ENCODE data around the gene CFAP77.

CFAP77 gene

GRCh38 chr9:132485393-132485792 is 75.4 kb downstream of the CFAP77 start:
- no peaks in the 10 kb centered on the region for H3K36me3 ChIP-seq (ENCODE audit: control insufficient read depth in 1 of 2, insufficient read depth in 2 of 2, low read length in 2 of 2)
- H3K4me3 ChIP-seq (ENCODE audit: low read depth in 1 of 2, low read length in 2 of 2): no peak overlapping the region
- H3K27ac ChIP-seq (ENCODE audit: low read depth, low read length): no peak overlapping the region
- peaks cover 15 to 34% of the 10 kb centered on the region in 2 donors for H3K27me3 ChIP-seq (ENCODE audit: control insufficient read depth in 1 of 2, insufficient read depth in 2 of 2, low read length in 2 of 2)
- H3K9ac ChIP-seq (ENCODE audit: low read depth in 1 of 2, low read length in 2 of 2): no peak overlapping the region
- no peaks in the 10 kb centered on the region for H3K9me3 ChIP-seq (ENCODE audit: control insufficient read depth in 1 of 2, low read length in 2 of 2)
- no peaks in the 10 kb centered on the region for H3K4me1 ChIP-seq (ENCODE audit: control insufficient read depth in 1 of 2, insufficient read depth in 2 of 2, low read length in 2 of 2)

- peaks cover 15 to 36% of the 10 kb centered on the region in 2 donors for H3K27me3 ChIP-seq (ENCODE audit: control insufficient read depth in 1 of 2, insufficient read depth in 2 of 2, low read length in 2 of 2)
- H3K4me3 ChIP-seq (ENCODE audit: low read depth in 1 of 2, low read length in 2 of 2): no peak overlapping the region
Measured at GRCh38 chr9:132486706-132487350, 76.8 kb downstream of the CFAP77 start.

GRCh38 chr9:132487351-132487791 is 77.4 kb downstream of the CFAP77 start:
- no peaks in the 10 kb centered on the region for H3K36me3 ChIP-seq (ENCODE audit: control insufficient read depth in 1 of 2, insufficient read depth in 2 of 2, low read length in 2 of 2)
- no peak overlapping the region for H3K9ac ChIP-seq (ENCODE audit: low read depth in 1 of 2, low read length in 2 of 2)
- no peak overlapping the region for H3K4me3 ChIP-seq (ENCODE audit: low read depth in 1 of 2, low read length in 2 of 2)
- H3K27ac ChIP-seq (ENCODE audit: low read depth, low read length): no peak overlapping the region
- peaks cover 15 to 36% of the 10 kb centered on the region in 2 donors for H3K27me3 ChIP-seq (ENCODE audit: control insufficient read depth in 1 of 2, insufficient read depth in 2 of 2, low read length in 2 of 2)
- no peaks in the 10 kb centered on the region for H3K9me3 ChIP-seq (ENCODE audit: control insufficient read depth in 1 of 2, low read length in 2 of 2)
- no peaks in the 10 kb centered on the region for H3K4me1 ChIP-seq (ENCODE audit: control insufficient read depth in 1 of 2, insufficient read depth in 2 of 2, low read length in 2 of 2)

More at GRCh38 chr9:132486706-132487350, 76.8 kb downstream of the CFAP77 start:
- no peaks in the 10 kb centered on the region for H3K9me3 ChIP-seq (ENCODE audit: control insufficient read depth in 1 of 2, low read length in 2 of 2)
- no peak overlapping the region for H3K27ac ChIP-seq (ENCODE audit: low read depth, low read length)
- no peak overlapping the region for H3K9ac ChIP-seq (ENCODE audit: low read depth in 1 of 2, low read length in 2 of 2)
- H3K4me1 ChIP-seq (ENCODE audit: control insufficient read depth in 1 of 2, insufficient read depth in 2 of 2, low read length in 2 of 2): no peaks in the 10 kb centered on the region
- no peaks in the 10 kb centered on the region for H3K36me3 ChIP-seq (ENCODE audit: control insufficient read depth in 1 of 2, insufficient read depth in 2 of 2, low read length in 2 of 2)

- H3K4me1 ChIP-seq (ENCODE audit: control insufficient read depth in 1 of 2, insufficient read depth in 2 of 2, low read length in 2 of 2): no peaks in the 10 kb centered on the region
- peaks cover 15 to 36% of the 10 kb centered on the region in 2 donors for H3K27me3 ChIP-seq (ENCODE audit: control insufficient read depth in 1 of 2, insufficient read depth in 2 of 2, low read length in 2 of 2)
- H3K36me3 ChIP-seq (ENCODE audit: control insufficient read depth in 1 of 2, insufficient read depth in 2 of 2, low read length in 2 of 2): no peaks in the 10 kb centered on the region
- H3K9ac ChIP-seq (ENCODE audit: low read depth in 1 of 2, low read length in 2 of 2): no peak overlapping the region
- no peak overlapping the region for H3K27ac ChIP-seq (ENCODE audit: low read depth, low read length)
- H3K9me3 ChIP-seq (ENCODE audit: control insufficient read depth in 1 of 2, low read length in 2 of 2): no peaks in the 10 kb centered on the region
- H3K4me3 ChIP-seq (ENCODE audit: low read depth in 1 of 2, low read length in 2 of 2): no peak overlapping the region
Measured at GRCh38 chr9:132487980-132488535, 78.0 kb downstream of the CFAP77 start.

GRCh38 chr9:132488626-132489025 is 78.6 kb downstream of the CFAP77 start:
- no peak overlapping the region for H3K27ac ChIP-seq (ENCODE audit: low read depth, low read length)
- peaks cover 15 to 36% of the 10 kb centered on the region in 2 donors for H3K27me3 ChIP-seq (ENCODE audit: control insufficient read depth in 1 of 2, insufficient read depth in 2 of 2, low read length in 2 of 2)
- H3K9ac ChIP-seq (ENCODE audit: low read depth in 1 of 2, low read length in 2 of 2): no peak overlapping the region
- no peak overlapping the region for H3K4me3 ChIP-seq (ENCODE audit: low read depth in 1 of 2, low read length in 2 of 2)
- no peaks in the 10 kb centered on the region for H3K36me3 ChIP-seq (ENCODE audit: control insufficient read depth in 1 of 2, insufficient read depth in 2 of 2, low read length in 2 of 2)
- H3K4me1 ChIP-seq (ENCODE audit: control insufficient read depth in 1 of 2, insufficient read depth in 2 of 2, low read length in 2 of 2): no peaks in the 10 kb centered on the region
- no peaks in the 10 kb centered on the region for H3K9me3 ChIP-seq (ENCODE audit: control insufficient read depth in 1 of 2, low read length in 2 of 2)

GRCh38 chr9:132489536-132489935 is 79.5 kb downstream of the CFAP77 start:
- Histone ChIP-seq H3K4me3 (ENCODE audit: low read depth in 1 of 2, low read length in 2 of 2) (no peak overlapping the region), H3K27ac (ENCODE audit: low read depth, low read length) (no peak overlapping the region), H3K36me3 (ENCODE audit: control insufficient read depth in 1 of 2, insufficient read depth in 2 of 2, low read length in 2 of 2) (no peaks in the 10 kb centered on the region), H3K4me1 (ENCODE audit: control insufficient read depth in 1 of 2, insufficient read depth in 2 of 2, low read length in 2 of 2) (no peaks in the 10 kb centered on the region), H3K9ac (ENCODE audit: low read depth in 1 of 2, low read length in 2 of 2) (no peak overlapping the region), H3K27me3 (ENCODE audit: control insufficient read depth in 1 of 2, insufficient read depth in 2 of 2, low read length in 2 of 2) (peaks cover 15 to 36% of the 10 kb centered on the region in 2 donors), H3K9me3 (ENCODE audit: control insufficient read depth in 1 of 2, low read length in 2 of 2) (no peaks in the 10 kb centered on the region)

- no peaks in the 10 kb centered on the region for H3K4me1 ChIP-seq (ENCODE audit: control insufficient read depth in 1 of 2, insufficient read depth in 2 of 2, low read length in 2 of 2)
- no peak overlapping the region for H3K27ac ChIP-seq (ENCODE audit: low read depth, low read length)
- H3K36me3 ChIP-seq (ENCODE audit: control insufficient read depth in 1 of 2, insufficient read depth in 2 of 2, low read length in 2 of 2): no peaks in the 10 kb centered on the region
- no peaks in the 10 kb centered on the region for H3K9me3 ChIP-seq (ENCODE audit: control insufficient read depth in 1 of 2, low read length in 2 of 2)
- no peak overlapping the region for H3K4me3 ChIP-seq (ENCODE audit: low read depth in 1 of 2, low read length in 2 of 2)
- no peak overlapping the region for H3K9ac ChIP-seq (ENCODE audit: low read depth in 1 of 2, low read length in 2 of 2)
- peaks cover 0 to 5% of the 10 kb centered on the region in 2 donors for H3K27me3 ChIP-seq (ENCODE audit: control insufficient read depth in 1 of 2, insufficient read depth in 2 of 2, low read length in 2 of 2)
Measured at GRCh38 chr9:132494857-132495256, 84.8 kb downstream of the CFAP77 start.

- H3K9me3 ChIP-seq (ENCODE audit: control insufficient read depth in 1 of 2, low read length in 2 of 2): no peaks in the 10 kb centered on the region
- no peaks in the 10 kb centered on the region for H3K36me3 ChIP-seq (ENCODE audit: control insufficient read depth in 1 of 2, insufficient read depth in 2 of 2, low read length in 2 of 2)
- H3K27me3 ChIP-seq (ENCODE audit: control insufficient read depth in 1 of 2, insufficient read depth in 2 of 2, low read length in 2 of 2): no peaks in the 10 kb centered on the region
- no peaks in the 10 kb centered on the region for H3K4me1 ChIP-seq (ENCODE audit: control insufficient read depth in 1 of 2, insufficient read depth in 2 of 2, low read length in 2 of 2)
- H3K27ac ChIP-seq (ENCODE audit: low read depth, low read length): no peak overlapping the region
- no peak overlapping the region for H3K9ac ChIP-seq (ENCODE audit: low read depth in 1 of 2, low read length in 2 of 2)
- H3K4me3 ChIP-seq (ENCODE audit: low read depth in 1 of 2, low read length in 2 of 2): no peak overlapping the region
Measured at GRCh38 chr9:132497731-132498130, 87.7 kb downstream of the CFAP77 start.

GRCh38 chr9:132498531-132499210 is 88.7 kb downstream of the CFAP77 start:
- Histone ChIP-seq H3K9ac (ENCODE audit: low read depth in 1 of 2, low read length in 2 of 2) (no peak overlapping the region), H3K36me3 (ENCODE audit: control insufficient read depth in 1 of 2, insufficient read depth in 2 of 2, low read length in 2 of 2) (no peaks in the 10 kb centered on the region), H3K27me3 (ENCODE audit: control insufficient read depth in 1 of 2, insufficient read depth in 2 of 2, low read length in 2 of 2) (peaks cover 0 to 6% of the 10 kb centered on the region in 2 donors), H3K9me3 (ENCODE audit: control insufficient read depth in 1 of 2, low read length in 2 of 2) (no peaks in the 10 kb centered on the region), H3K4me1 (ENCODE audit: control insufficient read depth in 1 of 2, insufficient read depth in 2 of 2, low read length in 2 of 2) (no peaks in the 10 kb centered on the region), H3K4me3 (ENCODE audit: low read depth in 1 of 2, low read length in 2 of 2) (no peak overlapping the region), H3K27ac (ENCODE audit: low read depth, low read length) (no peak overlapping the region)

GRCh38 chr9:132499251-132499650 is 89.2 kb downstream of the CFAP77 start:
- H3K4me3 ChIP-seq (ENCODE audit: low read depth in 1 of 2, low read length in 2 of 2): no peak overlapping the region
- H3K9ac ChIP-seq (ENCODE audit: low read depth in 1 of 2, low read length in 2 of 2): no peak overlapping the region
- H3K9me3 ChIP-seq (ENCODE audit: control insufficient read depth in 1 of 2, low read length in 2 of 2): no peaks in the 10 kb centered on the region
- peaks cover 5 to 9% of the 10 kb centered on the region in 2 donors for H3K27me3 ChIP-seq (ENCODE audit: control insufficient read depth in 1 of 2, insufficient read depth in 2 of 2, low read length in 2 of 2)
- H3K27ac ChIP-seq (ENCODE audit: low read depth, low read length): no peak overlapping the region
- H3K4me1 ChIP-seq (ENCODE audit: control insufficient read depth in 1 of 2, insufficient read depth in 2 of 2, low read length in 2 of 2): no peaks in the 10 kb centered on the region
- no peaks in the 10 kb centered on the region for H3K36me3 ChIP-seq (ENCODE audit: control insufficient read depth in 1 of 2, insufficient read depth in 2 of 2, low read length in 2 of 2)
